ENCODE results near the gene THPO.
A peak's percentile ranks its signal among the peaks of the same experiment; 100 is the strongest.

The THPO gene

GRCh38 chr3:184333700-184334099 lies 44.3 kb downstream of the THPO start:
- DNase-seq (ENCODE audit: low read depth in 3 of 3): no peak

GRCh38 chr3:184333190-184333589 lies 44.8 kb downstream of the THPO start:
- DNase-seq (ENCODE audit: low read depth in 3 of 3): no peak

GRCh38 chr3:184332370-184333090 lies 45.5 kb downstream of the THPO start:
- no peak for DNase-seq (ENCODE audit: low read depth in 3 of 3)

GRCh38 chr3:184328516-184328915 lies 49.5 kb downstream of the THPO start:
- DNase-seq (ENCODE audit: low read depth in 3 of 3): no peak

GRCh38 chr3:184327171-184327570 lies 50.8 kb downstream of the THPO start:
- DNase-seq (ENCODE audit: low read depth in 3 of 3): no peak

GRCh38 chr3:184325715-184326369 lies 52.2 kb downstream of the THPO start:
- DNase-seq (ENCODE audit: low read depth in 3 of 3): peak in 2 of 3 experiments; percentile 21 to 33

- DNase-seq (ENCODE audit: low read depth in 3 of 3): no peak
Observed at GRCh38 chr3:184325269-184325668, 52.7 kb downstream of the THPO start.

GRCh38 chr3:184323696-184324095 lies 54.3 kb downstream of the THPO start:
- DNase-seq (ENCODE audit: low read depth in 3 of 3): no peak

GRCh38 chr3:184322731-184323487 lies 55.1 kb downstream of the THPO start:
- DNase-seq (ENCODE audit: low read depth in 3 of 3): no peak
